Inflammatory macrophage treated with lipopolysaccharide for 4 hours (primary cell): ENCODE results near the gene CLEC3B.
"Not testable (repeated sequence)": the region's sequence is repeated elsewhere in the genome, so short reads cannot be mapped to it uniquely, and the experiment has no call there.

Source experiments
- DNase-seq: peaks from one replicate; pipeline ENCODE4 v3.0.0-alpha.2; 2020

The CLEC3B gene

DNA sequence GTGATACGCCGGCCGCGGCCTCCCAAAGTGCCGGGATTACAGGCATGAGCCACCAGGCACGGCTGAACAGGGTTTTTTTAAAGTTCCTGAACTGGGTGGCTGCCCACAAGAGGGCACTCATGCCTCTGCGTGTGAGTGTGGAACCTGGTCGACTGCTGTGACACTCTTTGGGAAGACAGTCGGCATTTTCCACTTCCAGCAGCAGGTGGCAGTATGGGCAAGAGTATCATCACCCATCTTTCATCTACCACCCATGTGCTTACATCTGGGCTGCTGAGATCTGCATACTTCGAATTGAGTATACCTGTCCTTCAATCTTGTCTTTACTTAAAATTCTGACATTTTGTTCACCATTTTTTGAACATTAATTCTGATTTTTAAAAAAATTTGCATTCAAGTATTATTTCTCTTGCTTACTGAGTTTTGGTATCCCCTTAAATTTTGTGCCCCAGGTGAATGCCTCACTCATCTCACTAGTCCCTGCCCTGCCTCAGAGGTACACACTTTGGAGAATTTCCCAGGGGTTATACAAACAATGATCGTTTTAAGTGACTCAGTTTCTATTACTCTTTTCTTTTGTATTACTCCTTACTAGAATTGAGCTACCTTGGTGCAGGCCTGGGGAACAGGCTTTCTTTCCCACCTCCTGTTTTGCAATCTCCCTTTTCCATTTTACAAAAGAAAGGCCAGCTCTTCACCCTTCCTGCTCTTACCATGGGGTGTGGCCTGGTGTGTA lies 11.8 kb downstream of the CLEC3B start:
- peak; percentile 94 for DNase-seq

DNA sequence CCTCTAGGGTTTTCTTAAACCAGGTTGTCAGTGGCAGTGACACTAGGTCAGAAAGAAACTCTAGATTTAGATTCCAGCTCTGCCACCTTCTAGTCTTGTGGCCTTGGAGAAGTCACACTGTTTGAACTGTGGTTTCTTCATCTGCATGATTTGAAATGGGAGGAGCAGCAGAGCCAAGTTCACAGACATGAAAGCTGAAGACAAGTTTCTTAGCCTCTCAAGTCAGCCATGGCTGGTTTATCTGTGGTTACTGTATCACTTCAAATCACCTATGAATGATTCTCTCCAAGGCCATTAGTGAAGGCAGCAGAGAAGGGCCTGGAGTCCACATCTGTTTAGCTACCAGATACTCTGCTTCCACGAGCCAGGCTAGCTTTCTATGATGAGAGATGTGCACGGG lies 15.6 kb downstream of the CLEC3B start:
- DNase-seq = peak; percentile 52

DNA sequence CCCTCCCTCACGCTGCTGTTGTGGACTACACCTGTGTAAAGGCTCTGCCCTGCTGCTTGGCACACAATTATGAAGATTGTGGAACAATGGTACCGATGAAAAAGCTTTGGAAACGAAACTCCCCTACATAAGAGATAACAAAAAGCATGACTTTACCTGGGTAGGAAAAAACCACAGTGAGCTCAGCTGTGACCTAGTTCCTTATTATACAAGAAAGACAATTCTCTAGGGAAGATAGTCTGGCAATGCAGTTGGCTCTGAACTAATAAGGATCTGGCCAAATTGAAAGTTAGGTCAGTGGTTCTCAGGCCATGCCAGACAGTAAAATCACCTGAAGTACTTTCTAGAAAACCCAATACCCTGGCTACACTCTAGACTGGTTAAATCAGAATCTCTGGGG lies 16.1 kb downstream of the CLEC3B start:
- peak; percentile 36 for DNase-seq

DNA sequence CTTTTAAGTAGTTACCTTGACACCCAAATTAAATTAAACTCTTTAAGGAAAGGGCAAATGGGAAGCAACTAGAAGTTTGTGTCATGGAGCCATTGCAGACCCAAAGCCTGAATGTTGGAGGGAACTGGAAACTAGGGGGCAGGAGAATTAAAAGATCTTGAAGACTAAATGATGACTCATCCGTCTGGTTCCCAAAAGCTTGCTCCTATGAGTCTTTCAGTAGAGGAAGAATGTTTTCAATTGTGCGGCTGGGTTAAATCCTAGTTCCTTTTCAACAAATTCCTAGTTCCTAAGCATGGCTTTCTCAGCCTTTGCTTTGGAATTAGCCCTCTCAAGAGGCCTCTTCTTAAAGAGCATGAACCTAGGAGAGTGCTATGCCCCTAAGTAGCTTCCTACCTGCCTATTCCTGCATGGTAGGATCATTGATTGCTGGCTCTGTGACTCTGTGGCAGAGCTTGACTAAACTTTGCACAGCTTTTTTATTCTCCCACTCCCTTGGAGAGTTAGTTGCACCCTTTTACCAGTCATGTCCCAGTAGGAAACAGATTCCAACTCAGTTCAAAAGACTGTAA lies 17.7 kb downstream of the CLEC3B start:
- peak; percentile 88 for DNase-seq

DNA sequence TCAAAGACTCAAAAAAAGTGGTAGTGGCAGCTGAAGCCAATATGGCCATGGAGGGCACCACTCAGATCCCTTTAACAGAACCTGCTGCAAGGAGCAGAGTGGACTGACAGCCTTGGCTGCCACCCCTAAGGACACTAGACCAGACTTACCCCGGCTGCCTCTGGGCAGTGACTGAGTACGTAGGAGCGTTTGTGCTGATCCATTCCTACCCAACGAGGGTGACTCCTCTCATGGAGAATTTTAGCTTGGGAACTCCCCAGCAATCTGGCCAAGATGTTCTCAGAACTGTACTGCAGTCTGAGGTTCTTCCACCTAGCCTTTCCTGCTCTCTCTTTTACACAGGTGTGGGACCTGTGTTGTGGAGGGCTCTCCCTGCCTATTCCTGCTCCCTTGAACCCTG lies 22.1 kb downstream of the CLEC3B start:
- DNase-seq = no peak

DNA sequence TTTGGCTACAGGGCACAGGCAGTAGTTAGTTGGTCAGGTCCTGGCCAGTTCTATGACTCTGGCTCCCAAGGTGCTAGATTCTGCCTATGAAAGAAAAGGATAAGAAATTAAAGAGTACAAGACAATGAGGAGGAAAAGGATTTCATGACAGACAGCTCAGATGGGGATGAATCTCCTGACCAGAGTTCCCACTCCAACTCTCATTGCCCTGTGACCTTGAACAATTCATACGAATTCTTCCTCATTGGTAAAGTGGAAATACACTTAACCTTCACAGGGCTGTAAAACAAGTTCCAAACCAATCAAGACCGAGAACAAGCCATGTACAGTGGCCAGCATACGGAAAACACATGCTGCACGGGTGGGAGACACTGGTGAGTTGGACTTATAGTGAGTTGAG lies 23.7 kb downstream of the CLEC3B start:
- DNase-seq = no peak

DNA sequence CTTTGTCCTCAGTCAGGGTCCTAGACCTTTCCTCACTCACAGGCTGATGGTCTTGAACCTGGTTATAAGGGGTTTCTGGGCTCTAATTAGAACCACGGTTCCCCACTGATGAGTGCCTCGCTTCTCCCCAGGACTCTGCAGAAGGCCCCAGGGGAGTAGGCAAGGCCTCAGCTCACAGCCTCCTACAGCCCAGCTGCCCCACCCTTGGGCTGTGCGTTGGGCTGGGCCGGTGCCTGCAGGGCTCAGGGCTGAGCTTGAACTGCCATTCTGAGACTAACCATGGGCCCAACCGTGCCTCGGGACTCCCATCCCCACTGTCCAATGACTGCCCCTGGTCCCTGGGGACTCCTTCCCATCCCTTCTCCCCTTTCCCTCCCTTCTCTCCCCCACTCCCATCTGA lies 25.6 kb downstream of the CLEC3B start:
- no peak for DNase-seq

DNA sequence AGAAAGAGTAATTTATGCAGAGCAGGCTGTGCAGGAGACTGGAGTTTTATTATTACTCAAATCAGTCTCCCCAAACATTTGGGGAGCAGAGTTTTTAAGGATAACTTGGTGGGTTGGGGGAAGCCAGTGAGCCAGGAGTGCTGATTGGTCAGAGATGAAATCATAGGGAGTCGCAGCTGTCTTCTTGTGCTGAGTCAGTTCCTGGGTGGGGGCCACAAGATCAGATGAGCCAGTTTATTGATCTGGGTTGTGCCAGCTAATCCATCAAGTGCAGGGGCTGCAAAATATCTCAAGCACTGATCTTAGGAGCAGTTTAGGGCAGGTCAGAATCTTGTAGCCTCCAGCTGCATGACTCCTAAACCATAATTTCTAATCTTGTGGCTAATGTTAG lies 27.7 kb downstream of the CLEC3B start:
- not testable (repeated sequence) for DNase-seq

DNA sequence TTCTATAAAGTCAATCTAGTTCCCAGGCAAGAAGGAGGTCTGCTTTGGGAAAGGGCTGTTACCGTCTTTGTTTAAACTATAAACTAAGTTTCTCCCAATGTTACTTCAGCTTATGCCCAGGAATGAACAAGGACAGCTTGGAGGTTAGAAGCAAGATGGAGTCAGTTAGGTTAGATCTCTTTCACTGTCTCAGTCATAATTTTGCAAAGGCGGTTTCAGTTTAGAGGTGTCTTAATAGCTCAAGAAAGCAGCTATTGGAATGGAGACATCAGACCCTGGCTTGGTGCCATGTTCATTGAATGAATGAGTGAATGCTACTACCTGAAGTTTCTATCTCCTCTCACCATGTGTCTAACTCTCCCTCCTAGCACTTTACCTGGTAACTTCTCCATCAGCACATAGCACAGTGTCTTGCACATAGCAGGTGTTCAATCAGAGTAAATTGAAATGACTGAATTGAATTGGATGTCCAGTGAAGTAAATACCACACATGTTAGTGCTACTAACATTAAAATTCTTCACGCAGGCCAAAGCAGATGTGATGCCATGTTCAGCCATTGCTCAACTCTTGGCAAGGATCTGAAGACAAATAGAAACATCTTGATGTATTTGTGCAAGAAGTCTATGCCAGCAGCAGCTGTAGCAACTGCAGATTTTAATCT lies 28.2 kb downstream of the CLEC3B start:
- peak; percentile 60 for DNase-seq

DNA sequence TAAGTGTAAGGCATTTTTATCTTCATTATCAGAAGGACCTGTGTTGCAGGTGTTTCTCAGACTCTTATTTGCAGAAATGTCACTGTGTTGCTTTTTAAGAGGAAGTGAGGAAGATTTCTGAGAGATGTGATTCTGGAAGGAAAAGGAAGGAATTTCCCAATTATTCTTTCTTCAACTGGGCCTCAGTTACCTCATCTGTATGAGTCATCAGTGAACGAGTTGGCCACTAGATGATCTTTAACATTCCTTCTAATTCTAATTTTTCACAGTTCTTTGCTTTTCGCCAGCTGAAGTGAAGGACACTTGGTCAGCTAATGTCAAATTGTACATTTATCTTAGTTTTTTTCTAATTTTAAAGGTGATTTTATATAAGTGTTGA lies 28.9 kb downstream of the CLEC3B start:
- DNase-seq = peak; percentile 94

DNA sequence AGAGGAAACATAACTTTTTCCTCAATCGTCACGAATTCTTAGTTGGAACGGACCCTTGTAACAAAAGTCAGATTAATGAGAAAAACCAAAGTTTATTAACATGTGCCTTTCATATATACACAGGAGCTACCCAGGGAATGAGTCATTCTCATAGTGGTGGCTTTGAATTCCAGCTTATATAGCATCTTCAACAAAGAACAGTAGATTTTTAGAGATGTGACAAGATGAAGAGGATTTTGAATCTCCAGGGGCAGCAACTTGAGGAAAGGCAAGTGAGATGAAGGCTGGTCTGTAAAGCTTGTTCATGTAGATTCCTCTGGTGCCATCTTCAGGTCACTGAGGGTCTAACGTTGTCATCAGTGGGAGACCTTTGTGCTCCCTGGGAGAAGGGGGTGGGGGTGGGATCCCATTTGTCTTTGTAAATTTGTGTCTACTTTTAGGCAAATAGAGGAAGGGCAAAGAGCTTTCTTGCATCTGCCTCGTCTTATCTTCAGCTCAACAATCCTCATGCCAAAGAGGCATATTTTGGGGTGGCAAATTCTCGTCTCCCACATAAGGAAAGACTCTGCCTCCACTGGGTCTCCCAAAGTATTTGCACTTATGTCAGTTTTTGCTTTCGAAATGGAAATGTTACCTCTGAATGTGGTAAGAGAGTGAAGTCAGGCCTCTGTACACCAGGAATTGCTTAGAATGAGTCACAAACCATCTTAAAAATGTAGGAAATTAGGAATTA lies 29.5 kb downstream of the CLEC3B start:
- peak; percentile 66 for DNase-seq

DNA sequence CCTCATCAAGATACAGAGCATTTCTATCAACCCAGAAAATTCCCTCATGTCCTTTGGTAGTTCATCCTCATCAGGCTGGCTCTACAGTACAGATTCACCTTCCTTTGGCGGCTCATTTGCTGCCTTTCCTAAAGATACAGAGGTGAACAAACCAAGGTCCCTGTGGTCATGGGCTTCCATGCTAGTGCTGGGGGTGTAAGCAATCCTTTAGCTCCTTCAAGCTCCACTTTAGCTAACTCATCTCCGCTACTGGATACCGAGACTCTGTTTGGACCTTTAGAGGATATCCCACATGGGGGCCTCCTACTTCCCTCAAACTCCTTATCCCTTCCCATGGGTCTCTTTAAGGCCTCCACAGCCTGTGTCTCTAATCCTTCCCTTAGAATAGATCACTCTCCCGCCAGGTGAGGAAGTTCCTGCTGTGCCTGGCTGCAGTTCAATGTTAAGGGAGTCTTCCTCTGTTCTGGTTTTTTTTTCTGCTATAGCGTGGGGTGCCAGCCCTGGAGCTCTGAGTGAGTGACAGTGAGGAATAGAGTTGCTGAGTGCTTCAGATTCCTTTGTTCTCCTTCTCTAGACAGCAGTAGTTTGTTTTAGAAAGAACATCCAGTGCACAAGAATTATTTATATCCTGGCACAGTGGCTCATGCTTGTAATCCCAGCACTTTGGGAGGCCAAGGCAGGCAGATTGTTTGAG lies 30.7 kb downstream of the CLEC3B start:
- DNase-seq = no peak

DNA sequence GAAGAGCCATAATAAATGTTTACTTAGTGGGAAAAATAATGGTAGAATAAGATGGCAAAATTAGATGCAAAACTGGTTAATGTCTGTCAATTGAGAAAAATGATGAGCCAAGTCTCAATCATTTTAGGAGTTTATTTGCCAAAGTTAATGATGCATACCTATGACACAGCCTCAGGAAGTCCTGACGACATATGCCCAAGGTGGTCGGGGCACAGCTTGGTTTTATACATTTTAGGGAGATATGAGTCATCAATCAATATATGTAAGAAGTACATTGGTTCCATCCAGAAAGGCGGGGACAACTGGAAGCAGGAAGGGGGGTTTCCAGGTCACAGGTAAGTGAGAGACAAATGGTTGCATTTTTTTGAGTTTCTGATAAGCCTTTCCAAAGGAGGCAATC lies 31.5 kb downstream of the CLEC3B start:
- no peak for DNase-seq

DNA sequence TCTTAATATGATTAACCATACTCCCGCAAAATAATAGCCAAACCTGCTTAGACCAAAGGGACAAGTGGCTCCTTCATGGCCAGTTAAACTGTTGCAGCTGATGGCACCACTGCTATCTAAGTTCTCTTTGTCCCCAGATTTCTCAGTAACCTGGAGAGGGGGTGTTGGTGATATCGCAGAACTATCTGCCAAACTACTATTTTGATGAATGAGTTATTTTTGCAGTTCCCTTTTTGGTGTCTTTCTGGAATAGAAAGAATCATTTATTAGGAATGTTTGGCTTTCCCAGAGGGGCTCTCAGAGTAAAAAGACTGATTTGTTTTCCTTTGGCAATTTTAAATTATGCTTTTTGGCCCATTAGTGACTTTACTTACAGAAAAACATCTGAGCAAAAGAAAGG lies 33.0 kb downstream of the CLEC3B start:
- no peak for DNase-seq

DNA sequence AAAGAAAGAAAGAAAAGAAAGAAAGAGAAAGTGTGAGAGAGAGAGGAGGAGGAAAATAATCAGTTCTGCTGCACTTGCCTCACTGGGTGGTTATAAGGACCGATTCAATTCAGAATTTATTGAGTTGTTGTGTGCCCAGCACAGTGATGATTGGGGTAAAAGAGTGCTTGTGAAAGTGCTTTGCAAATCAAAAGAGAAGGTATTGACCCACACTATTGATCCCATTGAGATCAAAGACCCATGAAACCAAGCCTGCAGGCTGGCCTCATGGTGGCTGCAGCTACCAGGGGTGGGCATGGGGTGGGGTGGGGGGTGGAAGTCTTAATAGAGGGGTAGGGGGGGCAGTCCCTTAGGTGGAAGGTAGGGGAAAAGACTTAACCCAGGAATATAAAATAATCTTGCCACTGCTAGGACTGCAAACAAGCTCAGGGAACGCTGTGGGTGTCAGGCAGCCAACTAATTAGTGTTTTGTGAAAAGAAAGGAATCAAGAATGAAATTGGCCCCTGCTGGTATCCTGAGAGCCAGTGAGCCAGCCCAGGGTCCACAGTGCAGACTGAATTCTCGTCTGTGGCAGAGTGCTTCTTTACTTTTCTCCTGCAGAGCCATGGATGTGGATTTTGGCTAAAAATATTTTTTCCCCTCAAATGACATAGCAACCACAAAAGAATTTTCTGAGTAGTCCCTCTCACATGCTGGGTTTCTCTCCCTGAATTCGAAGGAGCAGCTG lies 34.2 kb downstream of the CLEC3B start:
- no peak for DNase-seq

DNA sequence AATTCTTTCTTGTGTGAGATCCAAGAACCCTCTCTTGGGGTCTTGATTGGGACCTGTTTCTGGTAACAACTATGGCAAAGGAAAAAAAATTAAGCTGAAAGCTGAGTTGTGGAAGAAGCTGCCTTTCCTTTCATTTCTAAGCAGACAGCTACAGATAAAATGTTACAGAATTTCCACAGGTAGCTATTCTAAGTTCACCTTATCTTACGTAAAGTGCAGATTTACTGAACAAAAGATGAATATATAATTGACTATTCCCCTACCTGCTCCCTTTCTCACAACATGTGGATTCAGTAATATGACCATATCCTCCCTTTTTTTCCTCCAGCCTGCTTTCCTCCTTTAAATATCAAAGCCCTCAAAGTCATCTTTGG lies 36.6 kb downstream of the CLEC3B start:
- no peak for DNase-seq

DNA sequence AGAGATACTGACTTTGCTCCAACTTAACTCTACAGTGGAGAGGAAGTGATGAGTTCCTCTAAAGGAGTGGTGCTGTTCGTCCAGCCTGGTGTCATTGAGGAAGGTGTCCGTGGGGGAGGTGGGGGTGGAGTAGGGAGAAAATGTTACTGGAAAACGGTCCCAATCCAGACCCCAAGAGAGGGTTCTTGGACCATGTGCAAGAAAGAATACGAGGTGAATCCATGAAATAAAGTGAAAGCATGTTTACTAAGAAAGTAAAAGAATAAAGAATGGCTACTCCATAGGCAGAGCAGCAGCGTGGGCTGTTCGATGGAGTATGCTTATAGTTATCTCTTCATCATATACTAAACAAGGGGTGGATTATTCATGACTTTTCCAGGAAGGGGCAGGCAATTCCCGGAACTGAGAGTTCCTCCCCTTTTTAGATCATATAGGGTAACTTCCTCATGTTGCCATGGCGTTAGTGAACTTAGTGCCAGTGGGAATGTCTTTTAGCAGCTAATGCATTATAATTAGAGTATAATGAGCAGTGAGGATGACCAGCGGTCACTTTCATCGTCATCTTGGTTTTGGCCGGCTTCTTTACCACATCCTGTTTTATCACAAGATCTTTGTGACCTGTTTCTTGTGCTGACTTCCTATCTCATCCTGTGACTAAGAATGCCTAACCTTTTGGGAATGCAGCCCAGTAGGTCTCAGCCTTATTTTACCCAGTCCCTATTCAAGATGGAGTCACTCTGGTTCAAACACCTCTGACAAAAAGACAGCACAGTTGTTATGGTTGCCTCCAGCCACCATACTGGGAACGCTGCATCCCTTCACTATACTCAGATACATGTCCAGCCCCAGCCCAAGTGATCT lies 38.6 kb downstream of the CLEC3B start:
- DNase-seq = peak; percentile 96

DNA sequence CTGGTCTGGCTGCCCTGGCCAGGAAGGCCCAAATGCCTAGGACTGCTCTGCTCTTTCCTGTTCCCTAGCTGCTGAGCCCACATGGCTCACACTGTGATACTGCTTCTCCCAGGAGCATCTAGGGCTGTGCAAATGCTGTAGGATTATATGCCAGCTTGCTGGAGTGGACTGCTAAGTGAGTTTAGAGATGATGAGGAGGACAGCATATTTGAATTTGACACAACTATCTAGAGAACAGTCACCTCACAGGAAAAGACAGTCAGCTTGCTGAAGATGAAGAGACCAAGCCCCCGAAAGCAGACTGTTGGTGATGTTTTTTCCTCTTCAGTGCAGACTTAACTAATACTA lies 39.2 kb downstream of the CLEC3B start:
- DNase-seq = no peak

DNA sequence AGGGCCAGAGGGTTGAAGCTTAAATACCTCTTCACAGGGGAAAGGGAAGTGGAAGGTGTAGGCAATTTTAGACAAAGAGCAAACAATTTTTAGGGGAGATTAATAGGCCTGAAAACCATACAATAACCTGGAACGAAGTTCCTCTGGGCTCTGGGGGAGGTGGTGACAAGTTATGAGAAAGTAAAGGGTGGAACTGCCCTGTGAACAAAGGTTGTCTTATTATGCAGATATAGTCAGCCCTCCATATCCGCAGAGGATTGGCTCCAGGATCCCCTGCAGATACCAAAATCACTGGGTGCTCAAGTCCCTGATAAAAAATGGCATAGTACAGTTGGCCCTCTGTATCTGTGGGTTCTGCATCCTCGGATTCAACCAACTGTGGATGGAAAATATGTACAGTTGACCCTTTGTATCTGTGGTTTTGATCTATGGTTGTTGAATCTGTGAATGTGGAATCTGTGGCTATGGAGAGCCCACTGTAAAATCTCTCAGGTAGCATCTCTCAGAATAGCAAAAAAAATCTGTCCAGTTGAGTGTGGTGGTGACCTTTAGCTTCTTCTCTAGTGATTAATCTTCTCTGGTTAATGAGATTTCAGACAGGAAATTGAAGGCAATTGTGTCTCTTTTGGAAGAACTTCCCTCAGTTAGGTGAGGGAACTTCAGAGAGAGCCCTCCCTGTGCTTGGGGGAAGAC lies 40.2 kb downstream of the CLEC3B start:
- no peak for DNase-seq

DNA sequence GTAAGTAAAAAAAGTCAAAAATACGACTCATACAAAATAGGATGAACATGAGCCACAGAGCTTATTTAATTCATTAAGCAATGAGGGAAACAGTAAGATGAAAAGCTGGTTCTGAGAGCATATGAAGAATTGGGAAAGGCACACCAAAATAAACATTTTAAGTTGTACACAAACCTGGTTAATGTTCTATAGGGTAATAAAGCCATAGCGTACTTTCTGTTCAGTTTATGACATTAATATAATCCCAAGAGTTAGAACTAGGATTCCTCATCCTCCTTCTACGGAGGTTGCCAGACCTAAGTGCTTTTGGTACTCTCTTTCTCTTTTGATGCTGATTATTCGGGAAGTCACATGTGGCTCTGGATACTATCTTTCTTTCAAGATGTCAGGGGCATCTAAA lies 41.4 kb downstream of the CLEC3B start:
- DNase-seq = peak; percentile 44

DNA sequence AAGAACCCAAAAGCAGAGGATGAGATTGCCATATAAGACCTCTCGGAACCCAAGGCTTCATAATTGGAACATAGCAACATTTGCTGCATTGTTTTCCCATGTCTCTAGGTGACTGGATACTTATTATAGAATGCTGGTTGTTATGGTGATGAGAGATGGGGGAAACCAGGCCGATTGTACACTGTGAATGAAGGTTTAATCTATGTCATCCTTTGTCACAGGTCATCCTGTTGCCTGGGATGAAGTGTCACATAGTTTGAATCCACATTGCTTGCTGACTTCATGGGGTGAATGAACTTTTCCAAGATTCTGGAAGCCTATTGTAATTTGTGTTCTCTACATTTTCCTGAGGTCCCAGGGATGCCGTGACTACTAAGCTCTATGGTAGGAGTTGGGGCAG lies 41.8 kb downstream of the CLEC3B start:
- no peak for DNase-seq
